ENCODE results near the gene DUSP28.
A peak's percentile ranks its signal among the peaks of the same experiment; 100 is the strongest.

The DUSP28 gene

DNA sequence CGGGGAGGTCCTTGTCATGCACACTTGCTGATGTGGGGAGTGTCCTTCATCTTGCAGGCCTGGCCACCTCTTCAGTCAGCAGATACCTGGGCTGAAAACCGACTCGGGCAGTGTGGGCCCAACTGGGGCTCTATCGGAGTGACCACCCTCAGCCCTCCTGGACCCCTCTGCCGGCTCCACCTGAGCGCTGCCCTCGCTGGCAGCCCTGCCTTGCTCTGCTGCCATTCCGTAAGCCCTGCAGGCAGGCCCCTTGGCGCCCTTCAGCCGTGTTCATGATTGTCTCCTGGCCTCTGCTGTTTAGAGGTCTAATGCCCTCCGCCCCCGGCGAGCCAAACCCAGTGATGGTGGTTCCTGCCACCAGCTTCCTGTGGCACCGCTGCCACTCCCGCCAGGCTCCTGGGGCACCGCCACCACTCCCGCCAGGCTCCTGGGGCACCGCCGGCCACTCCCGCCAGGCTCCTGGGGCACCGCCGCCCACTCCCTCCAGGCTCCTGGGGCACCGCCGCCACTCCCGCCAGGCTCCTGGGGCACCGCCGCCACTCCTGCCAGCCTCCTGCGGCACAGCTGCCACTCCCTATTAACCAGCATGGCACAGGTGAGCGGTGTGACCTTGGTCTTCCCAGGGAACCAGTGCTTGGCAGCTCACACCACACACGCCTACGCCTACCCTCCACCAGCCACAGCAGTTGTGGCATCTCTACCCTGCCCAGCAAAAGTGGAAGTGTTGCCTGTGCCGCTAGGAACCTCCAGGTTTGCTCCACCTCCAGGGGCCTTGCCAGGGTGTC lies 42.3 kb downstream of the DUSP28 start:
- H3K27ac ChIP-seq: no peak overlapping the region
- TF ChIP-seq, protein P1, sequence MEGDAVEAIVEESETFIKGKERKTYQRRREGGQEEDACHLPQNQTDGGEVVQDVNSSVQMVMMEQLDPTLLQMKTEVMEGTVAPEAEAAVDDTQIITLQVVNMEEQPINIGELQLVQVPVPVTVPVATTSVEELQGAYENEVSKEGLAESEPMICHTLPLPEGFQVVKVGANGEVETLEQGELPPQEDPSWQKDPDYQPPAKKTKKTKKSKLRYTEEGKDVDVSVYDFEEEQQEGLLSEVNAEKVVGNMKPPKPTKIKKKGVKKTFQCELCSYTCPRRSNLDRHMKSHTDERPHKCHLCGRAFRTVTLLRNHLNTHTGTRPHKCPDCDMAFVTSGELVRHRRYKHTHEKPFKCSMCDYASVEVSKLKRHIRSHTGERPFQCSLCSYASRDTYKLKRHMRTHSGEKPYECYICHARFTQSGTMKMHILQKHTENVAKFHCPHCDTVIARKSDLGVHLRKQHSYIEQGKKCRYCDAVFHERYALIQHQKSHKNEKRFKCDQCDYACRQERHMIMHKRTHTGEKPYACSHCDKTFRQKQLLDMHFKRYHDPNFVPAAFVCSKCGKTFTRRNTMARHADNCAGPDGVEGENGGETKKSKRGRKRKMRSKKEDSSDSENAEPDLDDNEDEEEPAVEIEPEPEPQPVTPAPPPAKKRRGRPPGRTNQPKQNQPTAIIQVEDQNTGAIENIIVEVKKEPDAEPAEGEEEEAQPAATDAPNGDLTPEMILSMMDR (conservative IDR thresholded peaks at IDR 0.05): no peak

DNA sequence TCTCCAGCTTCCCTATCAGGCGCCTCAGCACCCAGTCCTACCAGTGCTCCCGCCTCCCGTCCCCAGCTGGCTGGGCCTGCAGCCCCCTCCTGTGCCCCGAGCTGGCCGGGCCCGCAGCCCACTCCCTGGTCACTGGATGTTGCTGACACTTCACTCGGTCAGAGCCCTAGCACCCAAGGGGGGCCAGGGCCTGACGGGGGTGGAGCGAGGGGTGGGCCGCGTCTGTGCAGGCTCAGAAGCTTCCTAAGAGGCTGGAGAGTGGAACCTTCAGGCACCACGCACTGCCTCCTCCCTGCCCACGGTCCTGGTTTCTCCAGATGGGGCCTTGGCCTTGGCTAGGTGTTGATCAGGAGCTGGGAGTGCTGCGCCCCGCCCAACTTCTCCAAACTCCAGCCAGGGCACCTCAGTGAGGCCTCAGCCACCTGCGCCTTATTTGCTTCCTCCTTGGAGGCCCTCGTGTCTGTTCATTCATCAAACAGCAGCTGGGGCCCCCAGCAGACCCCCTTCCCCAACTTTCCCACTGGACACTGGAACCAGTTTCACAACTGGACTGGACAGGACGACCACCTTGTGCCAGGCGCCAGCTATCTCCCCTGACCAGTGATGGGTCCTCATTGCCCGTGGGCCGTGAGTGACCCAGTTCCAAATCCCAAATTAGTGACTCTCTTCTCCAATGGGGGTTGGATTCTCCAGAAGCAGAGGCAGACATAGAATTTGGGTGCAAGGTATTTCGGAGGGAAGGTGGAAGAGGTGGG lies 43.1 kb downstream of the DUSP28 start:
- no peak overlapping the region for H3K27ac ChIP-seq
- TF ChIP-seq, protein P1 (conservative IDR thresholded peaks at IDR 0.05): no peak

DNA sequence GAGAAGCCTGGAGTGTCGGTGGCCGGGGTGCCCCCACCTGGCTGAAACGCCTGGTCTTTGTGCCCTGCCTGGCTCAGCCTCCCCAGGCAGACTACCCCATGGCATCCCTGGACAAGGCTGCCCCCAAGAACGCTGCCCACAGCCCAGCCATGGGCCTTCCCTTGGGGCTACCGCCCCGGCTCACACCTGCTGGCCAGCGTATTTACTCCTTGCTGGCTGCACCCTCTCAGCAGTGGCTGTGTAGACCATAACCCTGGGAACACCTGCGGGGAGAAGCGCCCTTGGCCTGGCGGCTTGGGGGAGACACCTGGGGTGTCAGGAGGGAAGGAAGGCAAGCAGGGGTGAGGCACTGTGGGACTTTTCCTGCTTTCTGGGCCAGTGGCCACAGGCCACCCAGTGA lies 43.7 kb downstream of the DUSP28 start:
- TF ChIP-seq, protein P1 (conservative IDR thresholded peaks at IDR 0.05): no peak
- no peak overlapping the region; the same call in 1 of the 2 replicates for H3K27ac ChIP-seq

DNA sequence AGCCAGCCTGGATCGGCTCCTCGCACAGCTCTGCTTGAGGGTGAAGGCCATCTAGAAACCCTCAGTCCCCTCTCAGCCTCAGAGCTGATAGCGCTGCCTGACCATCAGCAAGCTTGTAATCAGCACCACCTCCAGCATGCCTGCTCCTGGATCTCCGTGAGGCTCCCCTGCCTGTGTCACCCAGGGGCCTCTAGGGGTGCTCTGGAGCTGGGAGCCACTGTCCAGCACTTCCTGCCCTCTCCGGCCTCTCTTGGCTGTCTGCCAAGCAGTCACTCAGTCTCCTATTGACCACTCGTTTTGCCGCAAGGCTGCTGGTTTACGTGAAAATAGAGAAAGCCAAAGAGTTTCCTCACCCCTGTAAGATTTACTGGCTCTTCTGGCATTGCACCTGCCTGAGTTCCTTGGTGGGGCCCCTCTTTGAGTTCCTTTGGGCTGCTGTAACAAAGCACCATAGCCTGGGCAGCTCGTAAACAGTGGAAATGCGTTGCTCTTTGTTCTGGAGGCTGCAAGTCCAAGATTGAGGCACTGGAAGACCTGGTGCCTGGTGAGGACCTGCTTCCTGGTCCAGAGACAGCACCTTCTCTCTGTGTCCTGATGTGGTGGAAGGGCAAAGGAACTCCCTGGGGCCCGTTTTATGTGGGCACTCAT lies 44.3 kb downstream of the DUSP28 start:
- TF ChIP-seq, protein P1 (conservative IDR thresholded peaks at IDR 0.05): peak; percentile 46
- H3K27ac ChIP-seq: no peak overlapping the region; the same call in 1 of the 2 replicates

DNA sequence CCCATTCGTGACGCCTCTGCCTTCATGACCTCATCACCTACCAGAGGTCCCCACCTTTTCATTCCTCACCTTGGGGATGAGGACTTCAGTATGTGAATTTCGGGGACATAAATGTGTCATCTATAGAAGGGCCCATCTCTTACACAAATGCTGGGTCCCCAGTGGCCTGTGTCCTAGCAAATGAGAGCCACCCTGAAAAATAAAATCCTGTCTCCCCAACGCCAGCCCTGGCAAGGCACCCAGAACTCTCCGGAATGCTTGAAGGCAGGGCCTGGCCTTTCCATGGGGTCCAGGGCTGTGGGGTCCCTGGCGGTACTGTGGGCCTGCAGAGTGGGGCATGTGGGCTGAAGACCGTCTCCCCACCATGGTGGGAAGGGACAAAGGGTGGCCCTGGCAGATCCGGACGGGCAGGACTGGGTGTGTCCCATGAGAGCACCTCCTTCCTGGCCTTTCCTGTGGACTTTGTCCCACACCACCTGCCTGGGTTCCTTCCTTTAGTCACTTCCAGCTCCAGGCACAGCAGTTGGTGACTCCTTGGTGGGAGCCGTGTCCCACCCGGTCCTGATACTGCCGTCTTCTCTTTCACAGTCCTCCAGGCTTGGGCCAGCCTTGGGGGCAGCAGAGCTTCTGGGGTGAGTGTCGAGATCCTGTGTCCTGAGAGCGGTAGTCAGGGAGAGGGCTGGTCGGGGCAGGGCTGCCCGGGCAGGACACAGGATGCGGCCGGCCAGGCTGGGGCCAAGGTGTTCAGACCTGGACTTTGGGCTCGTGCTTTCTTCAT lies 45.0 kb downstream of the DUSP28 start:
- TF ChIP-seq, protein P1 (conservative IDR thresholded peaks at IDR 0.05): no peak
- no peak overlapping the region; the same call in 1 of the 2 replicates for H3K27ac ChIP-seq

DNA sequence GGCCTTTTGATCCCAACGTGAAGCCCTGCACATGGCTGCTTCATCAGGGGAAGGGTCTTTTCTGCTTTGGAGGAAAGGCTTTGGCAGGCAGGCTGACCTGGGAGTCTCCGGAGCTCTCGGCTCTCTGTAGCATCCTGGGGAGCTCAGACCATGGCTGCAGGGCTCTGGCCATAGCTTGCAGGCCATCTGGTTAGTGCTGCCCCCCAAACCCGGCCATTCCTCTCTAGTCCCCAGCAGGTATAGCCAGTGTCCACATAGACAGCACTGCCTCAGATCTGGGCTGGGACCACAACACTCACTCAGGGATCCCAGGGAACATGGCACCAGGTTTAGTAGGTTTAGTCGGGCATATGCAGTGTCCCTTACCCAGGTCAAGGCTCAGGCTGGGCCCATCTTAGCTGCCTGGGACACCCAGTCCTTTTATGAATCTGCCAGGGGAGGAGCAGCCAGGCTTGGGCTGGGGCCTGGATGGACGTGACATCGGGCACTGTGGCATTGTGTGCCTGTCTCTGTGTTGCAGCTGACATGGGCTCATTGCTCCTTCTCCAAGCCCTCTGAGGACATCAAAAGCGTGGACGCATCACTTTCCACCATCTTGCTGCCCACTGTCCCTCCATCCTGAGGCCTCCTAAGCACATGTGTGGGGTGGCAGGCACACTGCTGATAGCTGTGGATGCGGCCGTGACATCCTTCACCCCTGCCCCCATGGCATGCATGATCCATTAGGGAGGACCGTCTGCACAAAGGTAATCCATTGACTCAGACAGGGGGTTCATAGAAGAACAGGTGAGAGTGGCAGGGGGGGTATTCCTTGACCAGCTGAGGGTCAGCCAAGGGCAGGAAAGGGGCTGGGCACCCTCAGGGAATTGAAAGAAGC lies 45.9 kb downstream of the DUSP28 start:
- TF ChIP-seq, protein P1 (conservative IDR thresholded peaks at IDR 0.05): no peak
- no peak overlapping the region for H3K27ac ChIP-seq
